Activated CD8-positive, alpha-beta memory T cell treated with anti-CD3 and anti-CD28 coated beads, Interleukin-2, amount 50 U/mL, for 1 hour (primary cell): ENCODE results near the gene SFXN1.
"Not testable (repeated sequence)": the region's sequence is repeated elsewhere in the genome, so short reads cannot be mapped to it uniquely, and the experiment has no call there.

Experiments used
- DNase-seq: peaks from one replicate; pipeline ENCODE4 v3.0.0-alpha.2; 2020; ENCODE audit errors: extremely low read depth

SFXN1 gene, protein sequence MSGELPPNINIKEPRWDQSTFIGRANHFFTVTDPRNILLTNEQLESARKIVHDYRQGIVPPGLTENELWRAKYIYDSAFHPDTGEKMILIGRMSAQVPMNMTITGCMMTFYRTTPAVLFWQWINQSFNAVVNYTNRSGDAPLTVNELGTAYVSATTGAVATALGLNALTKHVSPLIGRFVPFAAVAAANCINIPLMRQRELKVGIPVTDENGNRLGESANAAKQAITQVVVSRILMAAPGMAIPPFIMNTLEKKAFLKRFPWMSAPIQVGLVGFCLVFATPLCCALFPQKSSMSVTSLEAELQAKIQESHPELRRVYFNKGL

DNA sequence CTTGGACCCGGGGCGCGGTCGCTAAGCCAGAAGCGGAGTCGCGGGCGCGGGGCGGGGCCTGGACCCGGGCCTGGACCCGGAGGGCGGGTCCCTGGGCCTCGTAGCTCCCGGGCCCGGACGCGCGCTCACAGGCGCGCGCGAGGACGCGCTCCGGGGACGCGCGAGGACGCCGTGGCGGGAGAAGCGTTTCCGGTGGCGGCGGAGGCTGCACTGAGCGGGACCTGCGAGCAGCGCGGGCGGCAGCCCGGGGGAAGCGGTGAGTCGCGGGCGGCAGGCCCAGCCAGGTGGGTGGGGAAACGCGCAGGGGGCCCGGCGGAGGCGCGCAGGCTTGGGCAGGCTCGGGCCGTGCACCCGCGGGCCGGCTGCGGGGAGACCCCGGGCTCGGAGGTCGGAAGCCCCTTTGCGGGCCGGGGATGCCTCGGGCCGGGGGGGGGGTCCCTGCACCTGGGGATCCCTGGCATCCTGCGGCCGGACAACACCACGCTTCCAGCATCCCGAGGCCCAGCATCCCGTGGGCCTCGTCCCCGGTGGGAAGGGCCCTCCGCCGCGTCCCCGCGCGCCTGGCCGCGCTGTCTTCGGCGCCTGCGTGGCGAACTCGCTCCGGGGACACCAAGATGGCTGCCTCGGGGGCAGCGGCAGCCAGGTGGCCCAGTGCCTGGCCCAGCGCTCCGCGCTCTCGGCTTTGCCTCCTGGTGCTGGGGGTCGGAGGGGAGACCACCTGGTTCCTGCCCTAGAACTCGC, at the start of gene SFXN1:
TSS of gene SFXN1 (plus strand) at position 177 of the 741 bp plus-strand sequence. CDS start 13,544 bp downstream, outside the sequence.
- DNase-seq: no peak

DNA sequence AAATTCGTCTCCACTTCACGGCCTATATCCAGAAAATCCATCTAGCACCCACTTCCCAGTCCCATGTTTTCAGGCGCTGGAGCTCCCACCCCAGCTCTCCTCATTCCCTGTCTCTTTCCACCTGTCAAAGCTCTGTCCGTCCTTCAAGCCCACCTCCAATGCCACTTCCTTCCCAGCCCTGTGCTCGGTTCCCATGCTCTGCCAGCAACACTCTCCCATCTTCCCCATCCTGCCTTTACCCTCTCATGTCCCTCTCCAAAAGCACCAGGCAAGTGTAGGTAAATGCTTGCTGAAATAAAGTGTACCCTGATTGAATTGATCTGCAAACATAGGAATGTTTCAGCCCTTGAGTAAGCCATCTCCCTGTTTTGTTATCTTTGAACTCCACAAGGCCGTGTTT, 43.6 kb upstream of the SFXN1 start:
- DNase-seq: no peak

DNA sequence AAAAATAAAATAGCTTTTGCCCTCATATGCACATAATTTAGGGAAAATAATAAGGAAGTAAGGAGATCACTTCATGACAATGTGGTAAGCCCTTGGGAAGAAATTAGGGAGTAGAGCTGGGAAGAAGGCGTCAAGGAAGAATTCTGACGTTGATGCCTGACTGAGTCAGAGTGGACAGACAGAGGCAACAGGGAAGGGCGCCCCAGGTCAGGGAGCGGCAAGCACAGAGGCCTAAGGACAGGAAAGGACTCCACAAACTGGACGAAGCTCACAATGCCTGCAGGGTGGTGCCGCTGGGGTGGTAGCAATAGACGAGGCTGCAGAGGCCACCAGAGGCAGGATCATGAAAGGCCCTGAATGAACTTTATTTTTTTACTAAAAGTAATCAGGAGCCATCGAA, 42.0 kb upstream of the SFXN1 start:
- no peak for DNase-seq

DNA sequence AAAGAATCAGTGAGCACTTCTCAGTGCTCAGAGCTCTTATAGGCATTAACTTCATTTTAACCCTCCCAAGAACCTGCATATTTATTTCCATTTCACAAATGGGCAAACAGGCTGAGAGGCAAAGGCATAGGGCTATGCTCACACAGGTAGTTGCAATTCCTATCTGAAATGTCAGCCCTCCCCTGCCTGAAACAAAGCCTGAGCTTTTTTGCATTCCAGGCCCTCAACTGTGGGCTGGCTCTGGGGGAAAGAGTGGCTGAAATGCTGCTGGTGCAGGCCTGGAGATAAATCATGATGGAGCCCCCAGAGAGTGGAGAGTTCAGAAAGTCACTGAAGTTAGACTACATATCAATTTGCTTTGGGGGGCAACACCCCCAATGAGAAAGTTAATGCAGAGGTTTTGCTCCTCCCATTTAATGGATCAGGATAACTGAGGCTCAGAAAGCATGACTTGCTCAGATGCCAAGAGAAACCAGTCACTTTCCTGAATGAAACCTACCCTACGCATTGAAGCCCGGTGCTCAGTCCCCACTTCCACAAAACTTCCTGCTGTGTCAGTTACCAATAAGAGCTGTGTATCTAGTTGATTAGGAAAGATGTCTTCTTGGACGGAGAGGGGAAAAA, 40.0 kb upstream of the SFXN1 start:
- DNase-seq: no peak

DNA sequence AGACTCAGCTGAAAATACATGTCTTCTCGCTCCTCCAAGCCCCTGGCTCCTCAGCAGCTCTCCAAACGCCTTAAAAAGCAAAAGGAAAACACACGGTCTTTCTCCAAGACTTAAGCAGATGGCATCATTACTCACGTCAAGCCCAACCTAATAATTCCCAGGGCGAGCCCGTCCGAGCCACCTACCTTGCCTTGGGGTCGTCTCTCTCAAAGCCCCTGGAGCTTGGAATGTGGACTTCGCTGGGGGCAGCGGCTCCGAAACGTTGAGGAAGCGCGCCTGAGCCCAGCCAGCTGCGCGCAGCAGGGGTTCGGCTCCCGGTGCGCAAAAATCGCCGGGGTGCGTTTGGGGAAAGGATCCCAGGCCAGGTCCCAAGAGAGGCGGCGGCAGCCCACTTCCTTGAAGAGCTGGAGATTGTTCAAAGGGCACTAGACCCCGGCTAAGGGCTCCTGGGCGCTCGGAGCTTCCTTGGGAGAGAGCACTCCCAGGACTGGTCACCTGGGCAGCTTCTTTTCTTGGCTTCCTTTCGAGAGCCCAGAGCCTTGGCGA, 34.8 kb upstream of the SFXN1 start:
- no peak for DNase-seq

DNA sequence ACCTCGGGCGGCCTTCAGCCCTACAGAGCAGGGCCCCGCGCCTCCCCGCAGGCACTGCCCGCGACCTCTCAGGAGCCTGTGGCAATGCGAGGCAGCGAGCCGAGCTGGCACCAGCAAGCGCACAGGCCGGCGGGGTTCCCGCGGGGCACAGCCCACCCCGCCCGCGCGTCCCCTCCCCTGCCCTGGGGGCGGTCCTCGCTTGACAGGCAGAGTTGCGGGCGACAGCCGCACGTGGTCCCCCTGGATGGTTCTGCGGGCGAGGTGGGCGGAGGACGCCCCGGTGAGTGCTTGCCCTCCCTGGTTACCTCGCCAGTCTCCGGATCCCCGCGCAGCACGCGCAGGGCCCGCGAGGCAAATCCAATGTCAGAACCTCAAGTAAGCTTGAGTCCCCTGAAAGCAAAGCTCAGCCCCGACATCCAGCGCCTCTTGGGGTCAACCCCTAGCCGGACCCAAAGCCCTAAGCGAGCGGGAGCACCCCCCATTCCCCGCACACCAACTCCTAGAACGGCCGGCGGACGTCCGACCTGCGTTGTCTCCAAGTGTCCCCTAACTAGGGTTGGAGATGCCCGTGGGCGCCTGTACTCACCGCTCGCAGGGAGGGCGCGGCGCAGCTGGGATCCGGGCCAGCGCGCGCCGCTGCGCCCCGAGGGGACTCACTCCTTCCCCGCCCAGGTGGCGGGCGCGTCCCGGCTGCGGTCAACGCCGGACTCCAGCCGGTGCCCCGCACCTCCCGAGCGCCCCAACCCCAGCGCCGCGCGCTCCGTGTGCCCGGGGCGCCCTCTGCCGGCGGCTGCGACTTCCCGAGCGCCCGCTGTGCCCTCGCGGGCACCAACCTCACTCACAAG, 34.1 kb upstream of the SFXN1 start, which contains the start of gene DRD1:
TSS of gene DRD1 (minus strand) at position 123 of the 845 bp plus-strand sequence. CDS start 1,083 bp downstream, outside the sequence.
- no peak for DNase-seq

DNA sequence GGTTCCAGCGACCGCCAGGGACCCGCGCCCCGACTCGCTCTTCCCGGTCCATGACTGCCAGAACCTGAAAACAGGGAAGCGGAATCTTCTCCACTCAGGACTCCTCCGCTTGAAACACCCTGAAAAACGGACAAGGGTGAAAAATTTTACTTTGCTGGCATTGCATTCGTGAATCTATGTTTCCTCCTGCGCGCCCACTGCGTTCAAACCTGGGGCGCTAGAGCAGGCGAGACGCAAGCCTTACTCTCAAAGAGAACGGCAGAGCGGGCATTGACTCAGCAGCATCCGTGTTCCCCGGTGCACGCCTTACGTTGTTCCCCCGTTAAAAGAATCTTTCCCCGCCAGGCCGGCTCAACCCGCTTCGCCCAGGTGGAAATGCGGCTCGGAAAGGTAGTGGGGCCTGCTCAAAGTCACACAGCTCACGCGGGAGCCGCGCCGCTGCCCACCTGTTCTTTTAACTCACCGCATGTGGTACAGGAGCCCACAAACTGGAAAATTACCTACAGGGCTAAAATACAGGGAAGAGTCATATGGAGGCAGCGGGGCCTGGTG, 33.4 kb upstream of the SFXN1 start:
- DNase-seq: no peak

DNA sequence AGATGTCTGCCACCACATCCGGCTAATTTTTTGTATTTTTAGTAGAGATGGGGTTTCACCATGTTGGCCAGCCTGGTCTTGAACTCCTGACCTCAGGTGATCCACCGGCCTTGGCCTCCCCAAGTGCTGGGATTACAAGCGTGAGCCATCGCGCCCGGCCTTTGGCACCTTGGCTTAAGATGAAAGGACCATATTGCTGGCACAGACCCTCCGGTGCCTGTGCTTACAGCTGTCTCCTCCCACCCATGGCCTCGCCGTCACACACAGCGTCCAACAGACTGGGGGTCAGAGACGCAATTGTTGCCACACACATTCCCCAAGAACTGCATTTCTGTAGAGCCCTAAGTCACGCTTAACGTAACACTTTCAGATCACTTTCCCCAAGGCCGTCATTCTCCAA, 32.0 kb upstream of the SFXN1 start:
- DNase-seq: not testable (repeated sequence)

DNA sequence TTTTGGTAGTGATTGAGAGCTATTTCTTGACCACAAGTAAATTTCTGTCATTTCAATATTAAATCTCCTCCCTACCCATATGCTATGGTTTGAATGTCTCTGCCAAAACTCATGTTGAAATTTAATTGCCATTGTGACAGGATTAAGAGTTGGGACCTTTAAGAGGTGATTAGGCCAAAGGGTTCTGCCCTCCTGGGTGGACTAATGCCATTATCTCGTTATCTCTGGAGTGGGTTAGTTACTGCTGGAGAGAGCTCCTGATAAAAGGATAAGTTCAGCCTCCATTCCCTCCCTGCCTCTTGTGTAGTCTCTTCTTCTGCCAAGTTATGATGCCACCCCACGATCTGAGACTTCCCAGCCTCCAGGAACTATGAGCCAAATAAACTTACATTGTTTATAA, 30.8 kb upstream of the SFXN1 start:
- no peak for DNase-seq

DNA sequence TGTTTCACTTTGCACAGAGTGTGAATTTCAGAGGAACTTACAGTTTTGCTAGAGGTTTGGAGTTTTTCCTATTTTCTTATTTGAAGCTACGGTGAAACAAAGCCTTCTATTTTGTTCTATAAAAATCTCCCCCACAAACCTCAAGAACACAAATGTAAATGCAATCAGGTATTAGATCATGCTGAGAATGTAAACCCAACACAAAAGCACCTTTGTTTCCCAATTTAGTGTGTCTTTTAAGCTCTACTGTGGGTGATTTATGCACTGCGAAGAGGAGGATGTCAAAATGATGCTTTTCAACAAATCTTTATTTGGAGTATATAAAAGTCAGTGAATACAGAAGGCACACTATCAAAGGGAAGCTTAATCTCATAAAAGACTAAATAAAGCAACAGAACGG, 30.1 kb upstream of the SFXN1 start:
- no peak for DNase-seq

DNA sequence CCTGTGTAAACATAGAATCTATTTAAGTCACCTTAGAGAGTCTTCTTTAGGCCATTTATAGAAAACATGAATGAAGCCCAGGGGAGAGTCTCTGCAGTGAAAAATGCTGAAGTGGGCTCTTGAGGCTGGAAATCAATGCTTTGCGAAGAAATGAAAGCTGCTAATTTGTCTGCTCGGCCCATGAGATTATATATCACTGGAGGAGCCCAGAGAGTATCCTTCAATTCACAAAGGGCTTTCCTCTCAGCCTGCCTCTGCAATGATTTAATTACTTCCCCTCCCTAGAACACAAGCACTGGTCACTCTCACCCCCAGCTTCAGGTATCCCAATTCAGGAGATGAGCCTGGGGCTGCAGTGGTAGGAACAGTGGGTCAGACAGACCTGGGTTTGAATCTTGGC, 26.2 kb upstream of the SFXN1 start:
- no peak for DNase-seq

DNA sequence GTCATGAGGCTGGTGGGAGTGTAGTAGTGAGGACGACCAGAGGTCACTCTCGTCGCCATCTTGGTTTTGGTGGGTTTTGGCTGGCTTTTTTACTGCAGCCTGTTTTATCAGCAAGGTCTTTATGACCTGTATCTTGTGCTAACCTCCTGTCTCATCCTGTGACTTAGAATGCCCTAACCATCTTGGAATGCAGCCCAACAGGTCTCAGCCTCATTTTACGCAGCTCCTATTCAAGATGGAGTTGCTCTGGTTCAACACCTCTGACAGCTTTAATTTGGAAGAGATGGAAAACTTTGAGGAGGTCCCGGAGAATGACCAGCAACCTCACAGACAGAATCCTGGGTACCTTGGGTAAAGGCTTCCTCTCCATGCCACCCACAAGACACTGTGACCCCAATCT, 24.0 kb upstream of the SFXN1 start:
- DNase-seq: not testable (repeated sequence)

DNA sequence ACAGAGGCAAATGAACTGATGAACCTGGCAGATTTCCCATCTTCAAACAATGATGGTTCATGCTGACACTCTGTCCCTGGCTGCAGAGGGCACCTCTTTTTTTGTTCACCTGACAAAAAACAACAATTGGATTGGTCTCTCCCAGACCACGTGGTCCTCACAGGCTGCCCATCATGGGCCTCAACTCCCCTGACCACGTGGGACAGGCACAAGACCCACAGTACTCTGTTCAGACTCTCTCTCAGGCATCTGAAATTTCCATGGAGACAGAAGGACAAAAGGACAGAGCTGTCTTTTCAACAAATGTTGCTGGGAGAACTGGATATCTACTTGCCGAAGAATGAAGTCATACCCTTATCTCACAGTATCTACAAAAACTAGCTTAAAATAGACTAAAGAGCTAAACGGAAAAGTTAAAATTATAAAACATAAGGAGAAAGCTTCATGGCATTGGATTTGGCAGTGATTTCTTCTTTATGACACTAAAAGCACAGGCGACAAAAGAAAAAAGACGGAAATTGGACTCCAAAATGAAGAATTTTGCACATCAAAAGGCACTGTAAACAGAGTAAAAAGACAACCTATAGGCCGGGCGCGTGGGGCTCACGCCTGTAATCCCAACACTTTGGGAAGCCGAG, 22.1 kb upstream of the SFXN1 start:
- no peak for DNase-seq

DNA sequence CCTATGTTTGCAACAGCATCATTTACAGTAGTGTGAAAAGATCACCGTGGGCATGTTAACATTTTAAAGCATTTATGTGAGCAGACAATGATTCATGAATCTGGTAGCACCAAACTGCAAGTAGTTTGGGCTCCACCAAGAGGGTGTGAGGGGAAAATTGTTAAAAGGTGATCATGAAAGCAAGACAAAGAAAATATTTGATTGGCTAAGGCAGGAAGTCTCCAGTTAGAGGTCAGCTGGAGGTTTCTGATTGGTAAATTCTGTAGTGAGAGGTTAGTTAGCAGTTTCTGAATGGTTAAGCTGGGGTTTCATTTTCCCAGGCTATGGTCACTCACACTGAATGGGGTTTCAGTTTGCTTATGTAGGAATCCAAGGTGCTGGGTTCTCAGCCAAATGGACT, 20.9 kb upstream of the SFXN1 start:
- DNase-seq: no peak

DNA sequence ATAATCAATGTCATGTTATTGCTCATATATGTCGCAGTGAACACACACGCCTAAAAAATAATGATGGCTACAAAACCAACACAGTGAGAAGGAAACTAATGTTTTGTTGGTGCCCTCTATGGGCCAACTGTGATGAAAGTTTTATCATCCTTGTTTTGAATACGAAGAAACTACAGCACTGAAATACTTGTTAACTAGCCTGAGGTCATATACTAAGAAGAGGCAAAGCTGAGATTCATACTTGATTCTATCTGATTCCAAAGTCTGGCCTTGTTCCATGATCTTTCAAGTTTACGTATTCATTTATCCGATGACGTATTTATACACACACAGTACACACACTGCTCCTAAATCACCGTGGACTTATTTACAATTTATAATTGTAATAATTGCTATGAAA, 18.2 kb upstream of the SFXN1 start:
- no peak for DNase-seq

DNA sequence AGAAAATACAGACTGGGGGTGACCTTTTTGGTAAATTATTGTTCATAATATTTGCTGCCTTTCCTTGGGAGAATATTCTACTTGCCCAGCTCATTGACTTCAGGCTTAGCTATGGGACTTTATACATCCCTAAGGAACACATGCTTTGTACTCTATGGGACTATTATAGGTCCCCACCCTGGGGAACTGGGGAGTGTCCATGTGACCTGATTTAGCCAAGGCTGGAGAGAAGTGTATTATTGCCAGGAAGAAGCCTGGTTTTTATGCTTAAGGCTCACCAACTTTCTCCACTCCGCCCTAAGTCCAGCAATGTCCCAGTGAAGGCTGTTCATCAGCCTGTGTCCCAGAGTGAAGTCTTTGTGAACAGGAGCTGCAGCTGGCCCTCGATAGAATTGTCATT, 17.8 kb upstream of the SFXN1 start:
- no peak for DNase-seq

DNA sequence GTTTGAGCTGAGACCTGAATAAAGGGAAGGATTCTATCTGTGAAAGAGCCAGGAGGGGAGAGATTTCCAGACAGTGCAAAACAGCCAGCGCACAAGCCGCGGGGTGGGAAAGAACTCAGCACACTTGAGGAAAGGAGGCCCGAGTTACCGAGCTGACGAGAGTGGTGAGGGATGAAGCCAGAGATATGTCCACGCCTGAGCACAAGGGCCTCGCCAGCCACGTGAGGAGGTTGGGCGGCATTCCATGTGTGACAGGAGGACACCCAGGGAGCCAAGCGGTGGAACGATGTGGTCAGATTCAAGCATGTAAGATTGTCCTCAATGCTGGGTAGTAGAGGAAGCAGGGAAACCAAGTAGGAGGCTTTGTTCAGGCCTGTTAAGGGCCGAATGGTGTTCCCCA, 17.0 kb upstream of the SFXN1 start:
- DNase-seq: no peak

DNA sequence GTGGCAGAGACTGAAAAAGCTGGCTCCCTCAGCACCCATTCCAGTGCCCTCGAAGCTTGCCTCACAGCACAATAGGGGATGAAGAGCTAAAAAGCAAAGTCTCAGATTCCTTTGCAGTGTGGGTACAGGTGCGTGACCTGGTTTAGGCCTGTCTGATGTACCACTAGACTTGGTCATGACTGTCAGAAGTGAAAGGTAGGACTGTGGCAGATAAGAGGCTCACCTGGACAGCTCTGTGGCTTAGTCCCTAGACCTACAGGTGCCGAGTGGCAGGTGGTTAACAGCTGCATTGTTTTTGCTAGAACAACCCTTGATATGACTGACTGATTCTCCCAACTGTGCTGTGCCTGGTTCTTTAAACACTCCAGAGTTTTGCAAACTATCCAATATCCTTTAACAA, 14.7 kb upstream of the SFXN1 start:
- DNase-seq: no peak

DNA sequence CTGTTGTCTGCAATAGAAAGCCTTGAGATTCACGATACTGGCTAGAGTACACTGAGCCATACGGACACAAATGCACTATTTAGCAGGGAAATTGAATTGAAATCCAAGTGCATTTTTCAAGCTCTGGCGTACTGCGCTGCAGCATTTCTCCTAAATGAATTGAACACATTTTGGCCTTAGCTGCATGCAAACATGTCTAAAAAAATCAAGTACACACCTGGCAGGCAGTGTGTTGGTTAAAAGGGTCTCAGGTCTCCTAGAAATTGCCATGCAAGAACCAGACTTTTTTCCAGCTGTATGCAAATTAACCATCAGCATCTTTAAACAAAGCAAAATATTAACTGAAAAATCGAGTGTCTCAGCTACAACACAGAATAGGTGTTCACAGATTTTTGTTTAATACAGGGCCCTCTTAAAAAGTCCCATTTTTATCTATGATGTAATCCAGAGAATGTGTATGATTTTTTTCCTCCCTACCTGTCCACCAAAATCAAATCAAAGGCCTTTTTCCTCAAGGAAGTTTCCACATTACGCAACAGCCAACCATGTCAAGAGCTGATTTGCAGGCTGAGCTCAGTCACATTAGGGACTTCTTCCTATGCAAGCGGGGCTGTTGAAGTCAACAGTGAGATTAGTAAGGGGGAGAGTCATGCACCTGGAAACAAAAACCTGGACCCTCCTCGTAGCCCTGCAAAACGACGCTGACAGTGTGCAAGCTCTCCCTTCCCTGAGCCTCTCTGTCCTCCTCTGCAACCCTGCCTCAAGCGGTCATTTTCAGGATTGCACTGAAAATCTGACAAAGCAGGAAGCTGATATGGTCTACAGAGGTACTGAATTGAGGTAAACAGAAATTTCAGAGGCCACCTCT, 14.1 kb upstream of the SFXN1 start:
- no peak for DNase-seq

DNA sequence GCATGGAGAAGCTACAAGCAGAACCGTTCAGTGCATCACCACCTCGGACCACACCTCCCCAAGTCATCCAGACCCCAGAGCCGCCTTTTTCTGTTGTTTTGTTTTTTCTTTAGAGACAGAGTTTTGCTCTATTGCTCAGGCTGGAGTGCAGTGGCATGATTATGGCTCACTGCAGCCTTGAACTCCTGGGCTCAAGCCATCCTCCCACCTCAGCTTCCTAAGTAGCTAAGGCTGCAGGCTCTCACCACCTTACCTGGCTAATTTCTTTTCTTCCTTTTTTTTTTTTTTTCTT, 13.5 kb upstream of the SFXN1 start:
- DNase-seq: no peak
